ENCODE data around the gene KLHDC4.

Gene KLHDC4

DNA sequence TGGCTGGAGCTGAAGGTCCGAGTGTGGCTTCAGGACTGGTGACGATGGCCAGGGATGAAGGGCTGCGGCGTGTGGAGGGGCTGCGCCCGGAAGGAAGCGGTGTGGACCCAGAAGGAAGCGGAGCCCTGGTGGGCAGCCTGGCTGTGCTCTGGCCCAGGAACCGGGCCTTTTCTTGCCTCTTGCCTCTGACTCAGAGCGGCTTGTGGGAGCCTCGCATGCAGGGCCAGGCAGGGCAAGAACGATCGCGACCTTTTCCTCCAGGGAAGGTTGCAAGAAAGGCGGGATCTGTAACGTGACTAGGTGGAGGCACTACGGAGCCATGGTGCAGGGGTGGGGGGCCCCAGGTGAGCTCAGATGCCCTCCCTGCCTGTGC lies 85.5 kb downstream of the KLHDC4 start:
- no peak for DNase-seq

DNA sequence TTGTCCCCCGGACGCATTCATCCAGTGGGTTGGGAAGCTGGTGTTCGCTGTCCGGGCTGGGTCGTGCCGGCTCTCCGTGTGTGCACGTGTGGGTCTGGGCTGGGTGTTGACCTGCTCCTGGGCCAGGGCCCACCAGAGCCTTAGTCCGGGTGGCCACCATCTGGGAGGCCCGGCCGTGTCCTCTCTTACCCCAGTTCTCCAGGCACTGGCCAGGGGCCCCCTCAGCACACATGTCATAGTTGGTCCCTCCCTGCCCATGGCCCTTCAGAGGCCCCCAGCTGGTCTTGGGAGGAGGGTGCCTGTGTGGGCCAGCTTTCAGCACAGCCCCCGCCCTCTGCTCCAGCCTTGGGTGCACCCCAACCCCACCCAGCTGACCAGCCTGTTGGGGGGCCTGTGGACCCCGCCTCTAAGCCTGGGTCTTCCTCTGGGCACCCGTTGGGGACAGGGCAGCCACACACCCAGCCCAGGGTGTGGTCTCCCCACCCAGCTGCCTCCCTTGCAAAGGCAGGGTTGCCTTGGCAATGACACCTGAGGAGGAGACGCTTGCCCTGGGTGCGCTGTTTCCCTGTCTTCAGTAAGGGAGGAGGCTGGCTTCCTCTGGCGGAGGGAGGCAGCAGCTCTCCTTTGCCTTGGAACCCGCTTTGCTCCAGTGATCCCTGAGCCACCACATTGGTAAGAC lies 86.1 kb downstream of the KLHDC4 start:
- no peak for DNase-seq

DNA sequence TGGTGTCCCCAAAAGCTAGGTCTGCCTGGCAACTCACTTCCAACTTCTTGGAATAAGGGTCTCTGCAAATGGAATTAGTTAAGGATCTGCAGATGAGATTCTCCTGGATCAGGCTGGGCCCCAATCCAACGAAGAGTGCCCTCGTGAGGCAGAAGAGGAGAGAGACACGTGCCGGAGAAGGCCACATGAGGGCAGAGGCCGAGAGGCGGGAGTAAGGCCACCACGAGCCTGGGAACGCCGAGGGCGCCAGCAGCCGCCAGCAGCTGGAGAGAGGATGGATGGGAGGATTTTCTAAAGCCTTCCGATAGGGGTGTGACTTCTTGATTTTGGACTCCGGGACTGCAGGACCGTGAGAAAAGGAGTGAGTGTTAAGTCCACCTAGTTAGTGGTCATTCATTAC lies 87.2 kb downstream of the KLHDC4 start:
- no peak for DNase-seq

DNA sequence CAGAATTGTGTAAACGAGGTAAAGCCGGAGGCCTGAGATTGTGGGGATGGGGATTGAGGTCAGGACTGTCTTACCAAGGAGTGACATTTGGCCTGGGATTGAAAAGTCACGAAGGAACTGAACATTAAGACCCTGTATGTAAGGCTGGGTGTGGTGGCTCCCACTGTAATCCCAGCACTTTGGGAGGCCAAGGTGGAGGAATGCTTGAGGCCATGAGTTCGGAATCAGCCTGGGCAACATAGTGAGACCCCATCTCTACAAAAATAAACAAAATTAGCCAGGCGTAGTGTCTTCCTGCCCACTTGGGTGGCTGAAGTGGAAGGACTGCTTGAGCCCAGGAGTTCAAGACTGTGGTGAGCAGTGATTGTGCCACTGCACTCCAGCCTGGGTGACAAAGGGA lies 88.0 kb downstream of the KLHDC4 start:
- DNase-seq, result no peak

DNA sequence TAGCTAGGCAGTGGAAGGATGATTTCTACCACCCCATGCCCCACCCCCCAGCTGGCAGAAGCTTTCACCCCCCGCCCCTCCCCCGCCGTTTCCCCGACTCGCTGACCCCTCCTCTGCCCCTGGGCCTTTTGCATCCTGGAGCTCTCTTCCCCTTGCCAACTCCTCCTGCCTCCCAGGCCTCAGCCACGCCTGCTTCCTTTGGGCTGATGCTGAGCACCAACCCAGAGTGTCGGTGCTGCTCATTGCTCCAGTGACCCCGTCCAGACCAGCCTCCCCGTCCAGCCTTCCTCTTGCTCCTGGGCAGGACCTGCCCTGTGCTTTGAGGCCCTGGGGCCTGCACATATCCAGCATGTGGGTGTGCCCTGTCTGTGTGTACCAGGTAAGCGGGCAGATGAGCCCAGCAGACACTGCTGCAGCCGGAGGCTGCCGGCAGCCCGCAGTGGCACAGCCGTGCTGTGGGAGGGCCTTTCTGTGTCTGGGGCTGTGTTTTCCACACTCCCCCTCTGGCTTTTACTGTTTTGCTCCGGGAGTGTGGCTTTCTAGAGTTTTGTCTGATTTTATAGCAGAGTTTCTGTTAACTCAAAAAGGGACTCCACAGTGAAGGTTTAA lies 90.6 kb downstream of the KLHDC4 start:
- DNase-seq, result no peak

DNA sequence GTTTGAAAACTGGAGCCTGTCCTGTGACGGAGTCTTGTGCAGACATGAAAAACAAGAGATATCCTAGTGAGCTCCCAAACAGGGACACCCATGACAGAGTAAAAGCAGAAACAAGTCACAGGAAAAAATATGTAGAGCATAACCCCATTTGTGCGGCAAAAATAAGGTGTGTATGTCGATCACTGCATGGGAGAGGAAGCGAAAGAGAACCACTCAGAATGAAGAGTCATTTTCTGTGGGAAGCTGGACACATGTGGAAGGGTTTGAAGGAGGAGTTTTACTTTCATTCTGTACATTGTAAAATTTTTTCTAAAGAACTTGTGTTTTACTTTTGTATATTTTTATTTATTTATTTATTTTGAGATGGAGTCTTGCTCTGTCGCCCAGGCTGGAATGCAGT lies 91.4 kb downstream of the KLHDC4 start:
- no peak for DNase-seq

DNA sequence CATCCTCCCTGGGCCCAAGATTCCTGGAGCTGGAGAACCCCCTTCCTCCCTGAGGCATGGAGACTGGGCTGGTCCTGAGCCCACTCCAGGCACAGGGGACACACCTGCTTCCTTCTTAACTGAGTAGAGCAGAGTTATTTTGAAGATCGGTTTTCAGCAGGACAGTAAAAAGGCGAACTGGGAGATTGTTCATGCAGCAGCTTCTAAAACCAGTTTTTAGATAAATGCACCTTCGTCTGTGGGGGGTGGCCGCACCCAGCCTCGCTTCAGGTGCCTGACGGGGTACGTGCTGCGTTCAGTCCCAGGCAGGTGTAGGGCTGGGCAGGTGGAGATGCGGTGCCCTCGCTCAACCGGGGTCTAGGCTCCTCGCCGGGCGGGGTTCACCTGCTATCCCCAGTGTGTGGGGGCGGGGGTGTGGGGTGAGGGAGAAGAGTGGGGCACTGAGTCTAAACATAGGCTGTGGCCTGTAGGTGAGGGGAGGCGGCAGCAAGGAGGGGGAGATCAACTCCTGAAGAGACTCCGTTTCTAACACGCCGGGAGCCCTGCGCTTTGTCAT lies 94.0 kb downstream of the KLHDC4 start:
- no peak for DNase-seq

DNA sequence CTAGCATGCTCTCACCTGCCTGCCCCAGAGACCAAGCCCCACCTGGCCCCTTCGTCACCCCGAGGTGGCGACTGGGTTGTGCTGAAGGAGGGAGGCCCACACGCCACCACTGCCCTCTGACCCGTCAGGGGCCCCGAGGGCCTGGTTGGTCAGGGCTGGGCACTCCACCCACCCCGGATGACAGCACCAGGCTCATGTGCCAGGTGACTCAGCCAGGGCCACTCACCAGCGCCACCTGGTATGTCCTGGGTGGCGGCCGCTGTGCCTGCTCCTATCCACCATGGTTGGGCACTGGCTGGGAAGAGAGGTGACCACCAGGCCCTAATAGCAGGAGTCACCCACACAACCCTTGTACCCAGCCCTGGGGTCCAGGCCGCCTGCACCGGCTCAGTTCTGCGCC lies 94.6 kb downstream of the KLHDC4 start:
- DNase-seq, result no peak

DNA sequence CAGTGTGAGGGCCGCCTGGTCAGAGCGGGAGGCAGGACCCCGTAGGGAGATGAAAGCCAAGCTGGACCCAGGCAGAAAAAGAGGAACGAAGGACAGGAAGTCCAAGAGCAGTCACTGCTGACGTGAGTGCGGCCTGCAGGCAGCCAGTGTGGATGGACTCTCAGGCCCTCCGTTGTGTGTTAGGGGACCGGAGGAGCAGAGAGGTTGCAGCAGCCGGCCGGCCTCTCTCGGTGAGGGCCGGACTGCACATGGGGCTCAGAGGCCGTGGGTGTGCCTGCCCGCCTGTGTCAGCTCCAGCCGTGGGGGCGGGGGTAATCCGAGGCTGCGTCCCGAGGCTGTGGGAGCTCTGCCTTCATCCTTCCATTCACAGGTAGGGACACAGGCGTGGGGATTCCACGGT lies 96.1 kb downstream of the KLHDC4 start:
- no peak for DNase-seq

DNA sequence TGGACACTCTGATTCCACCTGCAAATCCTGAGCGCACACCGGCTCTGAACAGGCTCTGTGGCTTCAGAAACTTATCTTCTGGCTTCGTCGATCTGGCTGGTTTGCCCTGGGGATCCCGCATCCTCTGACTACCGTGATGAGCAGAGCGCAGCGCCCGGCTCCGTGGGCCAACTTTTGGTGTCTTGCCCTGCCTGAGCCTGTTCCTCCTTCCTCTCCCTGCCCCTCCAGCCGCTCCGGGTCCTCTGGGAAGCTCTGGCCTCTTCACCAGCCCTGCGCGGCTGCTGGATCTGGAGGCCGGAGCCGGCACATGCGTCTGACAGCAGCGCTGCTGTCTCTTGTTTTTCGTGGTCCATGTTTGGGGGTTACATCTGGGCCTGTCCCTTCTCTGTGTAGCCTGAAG lies 97.8 kb downstream of the KLHDC4 start:
- no peak for DNase-seq

DNA sequence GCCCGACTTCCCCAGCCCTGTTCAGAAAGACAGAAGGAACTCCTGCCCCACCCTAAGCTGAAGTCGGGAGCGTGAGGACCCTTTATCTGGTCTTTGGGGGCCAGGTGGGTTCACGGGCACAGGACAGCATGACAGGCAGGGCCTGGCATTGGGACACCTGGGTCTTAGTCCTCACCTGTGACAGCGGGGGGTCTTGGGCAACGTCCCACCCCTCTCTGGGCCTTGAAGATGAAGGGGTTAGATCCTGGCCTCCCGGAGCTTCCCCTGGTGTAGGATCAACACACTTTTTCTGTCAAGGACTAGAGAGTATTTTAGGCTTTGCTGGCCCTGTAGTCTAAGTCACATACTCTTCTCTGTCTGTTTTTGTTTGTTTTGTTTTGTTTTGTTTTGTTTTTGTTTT lies 98.3 kb downstream of the KLHDC4 start:
- no peak for DNase-seq

DNA sequence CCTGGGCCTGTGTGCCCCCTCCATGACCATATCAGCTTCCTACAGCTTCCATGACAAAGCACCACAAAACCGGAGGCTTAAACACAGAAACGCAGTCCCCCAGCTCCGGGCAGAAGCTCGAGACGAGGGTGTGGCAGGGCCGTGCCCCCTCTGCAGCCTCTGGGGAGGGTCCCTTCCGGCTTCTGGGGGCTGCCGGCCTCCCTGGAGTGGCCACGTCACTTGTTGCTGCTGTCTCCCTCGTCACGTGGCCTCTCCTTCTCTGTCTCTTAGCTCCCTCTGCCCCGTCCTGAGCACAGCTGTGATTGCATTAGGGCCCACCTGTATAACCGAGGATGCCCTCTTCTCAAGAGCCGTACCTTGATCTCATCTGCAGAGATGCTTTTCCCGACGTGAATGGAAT lies 98.9 kb downstream of the KLHDC4 start:
- no peak for DNase-seq

DNA sequence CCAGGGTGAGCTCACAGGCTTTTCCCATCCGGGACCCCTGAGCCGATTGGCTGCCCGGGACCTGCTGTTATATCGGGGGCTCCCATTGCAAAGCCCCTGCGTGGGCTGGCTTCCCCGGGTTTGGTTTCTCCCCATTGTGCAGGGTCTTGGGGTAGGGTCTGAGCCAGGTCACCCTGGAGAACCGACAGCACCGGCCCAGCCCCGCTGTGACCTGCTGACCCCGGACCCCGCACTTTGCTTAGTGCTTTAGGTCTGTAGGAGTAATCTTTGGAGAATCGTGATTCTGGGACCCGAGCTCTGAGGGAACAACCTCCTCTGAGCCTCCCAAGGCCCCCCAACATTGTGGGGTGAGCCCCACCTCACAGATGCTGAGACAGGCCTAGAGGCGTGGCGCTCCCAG lies 100.6 kb downstream of the KLHDC4 start:
- DNase-seq, result no peak

DNA sequence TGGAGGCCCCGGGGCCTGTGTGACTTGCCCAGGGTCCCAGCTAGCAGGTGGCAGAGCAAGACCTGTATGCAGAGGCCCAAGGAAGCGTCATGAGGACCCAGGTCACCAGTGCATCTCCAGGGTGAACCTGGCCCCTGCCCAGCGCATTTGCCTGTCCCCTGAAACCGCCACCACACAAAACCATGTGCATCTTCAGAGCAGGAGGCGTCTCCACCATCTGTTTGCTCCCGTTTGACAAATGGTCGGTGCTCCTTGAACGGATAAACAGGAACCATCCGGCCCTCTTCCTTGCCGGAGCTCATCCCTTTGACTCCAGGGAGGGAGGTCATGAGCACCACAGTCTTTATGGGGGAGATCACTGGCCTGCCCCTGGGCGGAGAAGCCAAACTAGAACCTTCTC lies 101.0 kb downstream of the KLHDC4 start:
- no peak for DNase-seq

DNA sequence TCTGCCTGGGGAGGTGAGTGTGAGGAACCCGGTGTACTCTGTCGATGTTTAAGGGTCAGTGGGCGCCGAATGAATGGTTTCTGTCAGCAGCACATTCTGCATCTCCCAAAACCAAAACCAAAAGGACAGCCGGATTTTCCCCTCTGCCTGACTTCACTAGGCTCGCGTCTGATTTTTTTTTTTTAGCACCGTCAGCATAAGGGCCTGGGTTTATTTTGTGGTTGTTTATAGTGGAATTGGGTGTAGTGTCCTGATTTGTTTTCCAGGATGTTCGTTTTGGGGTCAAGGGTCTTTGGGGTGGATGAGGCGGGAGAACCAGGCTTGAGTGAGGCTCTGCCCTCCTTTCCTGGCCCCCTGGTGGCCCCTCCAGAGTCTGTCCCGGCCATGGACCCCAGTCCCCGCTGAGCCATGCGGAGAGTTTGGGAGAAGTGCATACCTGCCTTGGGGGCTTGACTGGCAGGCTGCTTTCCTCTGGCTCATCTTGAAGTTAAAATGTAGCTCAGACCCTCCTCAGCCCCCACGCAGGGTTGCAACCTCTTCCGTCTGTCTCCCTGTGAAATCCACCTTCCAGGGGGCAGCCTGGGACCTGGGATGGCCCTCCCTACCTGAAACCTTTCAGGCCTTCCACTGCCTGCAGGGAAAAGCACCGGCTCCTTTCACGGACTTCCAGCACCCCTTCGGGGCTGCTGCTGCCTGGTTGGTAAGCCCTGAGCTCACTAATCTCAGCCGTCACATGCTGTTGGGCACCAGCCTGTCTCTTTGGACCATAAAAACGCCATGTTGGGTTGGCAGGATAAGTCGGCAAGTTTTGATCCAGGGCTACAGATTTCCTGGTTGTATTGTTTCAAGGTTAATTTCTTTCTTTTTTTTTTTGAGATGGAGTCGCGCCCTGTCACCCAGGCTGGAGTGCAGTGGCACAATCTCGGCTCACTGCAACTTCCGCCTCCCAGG lies 103.3 kb downstream of the KLHDC4 start:
- no peak for DNase-seq

DNA sequence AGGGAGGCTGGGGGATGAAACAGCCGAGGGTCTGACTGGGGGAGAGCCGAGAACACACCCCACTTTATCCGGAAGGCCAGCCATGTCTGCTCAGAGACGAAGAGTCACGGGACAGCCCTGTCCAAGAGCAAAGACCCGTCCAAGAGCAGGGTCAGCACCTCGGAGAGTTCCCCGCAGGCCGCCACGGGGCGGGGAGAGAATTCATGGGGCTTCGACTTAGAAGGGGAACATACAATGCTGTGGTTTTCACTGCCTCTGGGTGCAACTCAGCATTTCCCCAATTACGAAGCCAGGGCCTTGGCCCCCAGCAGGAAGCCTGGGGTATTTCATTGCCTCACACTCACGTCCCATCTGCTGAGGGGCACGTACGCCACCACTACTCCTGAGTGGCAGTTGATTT lies 104.2 kb downstream of the KLHDC4 start:
- DNase-seq, result no peak

DNA sequence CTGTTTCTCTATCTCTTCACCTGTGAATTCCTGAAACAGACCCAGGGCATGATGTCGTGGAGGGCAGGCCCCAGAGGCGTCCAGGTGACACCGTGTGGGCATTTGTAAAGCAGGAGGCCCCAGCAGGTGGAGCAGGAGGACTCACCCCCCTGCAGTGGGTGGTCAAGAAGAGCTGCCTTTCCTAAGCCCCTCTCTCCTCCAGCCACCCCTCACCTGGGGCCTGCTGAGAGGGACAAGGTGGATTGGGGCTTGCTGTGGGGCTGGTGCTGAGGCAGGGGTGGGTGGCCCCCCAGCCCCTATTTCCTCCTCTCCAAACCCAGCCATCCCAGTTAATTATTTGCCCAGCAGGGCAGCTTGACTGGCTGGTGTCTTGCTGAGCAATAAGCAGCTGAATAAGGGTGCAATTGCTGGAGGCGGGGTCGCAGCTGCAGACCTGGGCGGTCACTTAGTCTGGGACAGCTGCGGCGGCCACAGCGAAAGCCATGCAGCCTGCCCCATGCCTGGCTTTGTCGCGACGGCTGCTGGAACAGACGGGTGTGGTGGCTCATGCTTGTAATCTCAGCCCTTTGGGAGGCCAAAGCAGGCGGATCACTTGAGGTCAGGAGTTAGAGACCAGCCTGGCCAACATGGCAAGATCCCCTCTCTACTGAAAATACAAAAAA lies 107.1 kb downstream of the KLHDC4 start:
- DNase-seq, result no peak
